Ramos (cell line): ENCODE results near the gene BUD23.
"Not testable (repeated sequence)": the region's sequence is repeated elsewhere in the genome, so short reads cannot be mapped to it uniquely, and the experiment has no call there.

Source experiments
- in situ Hi-C: fragments of 300-500 bp; cut with MboI; formaldehyde crosslinking; loops from one replicate; pipeline ENCODE4 v1.14.3; 2022; ENCODE audit warnings: low sequenced_read_pairs; ENCODE audit not compliant: unreplicated experiment

BUD23 gene

DNA sequence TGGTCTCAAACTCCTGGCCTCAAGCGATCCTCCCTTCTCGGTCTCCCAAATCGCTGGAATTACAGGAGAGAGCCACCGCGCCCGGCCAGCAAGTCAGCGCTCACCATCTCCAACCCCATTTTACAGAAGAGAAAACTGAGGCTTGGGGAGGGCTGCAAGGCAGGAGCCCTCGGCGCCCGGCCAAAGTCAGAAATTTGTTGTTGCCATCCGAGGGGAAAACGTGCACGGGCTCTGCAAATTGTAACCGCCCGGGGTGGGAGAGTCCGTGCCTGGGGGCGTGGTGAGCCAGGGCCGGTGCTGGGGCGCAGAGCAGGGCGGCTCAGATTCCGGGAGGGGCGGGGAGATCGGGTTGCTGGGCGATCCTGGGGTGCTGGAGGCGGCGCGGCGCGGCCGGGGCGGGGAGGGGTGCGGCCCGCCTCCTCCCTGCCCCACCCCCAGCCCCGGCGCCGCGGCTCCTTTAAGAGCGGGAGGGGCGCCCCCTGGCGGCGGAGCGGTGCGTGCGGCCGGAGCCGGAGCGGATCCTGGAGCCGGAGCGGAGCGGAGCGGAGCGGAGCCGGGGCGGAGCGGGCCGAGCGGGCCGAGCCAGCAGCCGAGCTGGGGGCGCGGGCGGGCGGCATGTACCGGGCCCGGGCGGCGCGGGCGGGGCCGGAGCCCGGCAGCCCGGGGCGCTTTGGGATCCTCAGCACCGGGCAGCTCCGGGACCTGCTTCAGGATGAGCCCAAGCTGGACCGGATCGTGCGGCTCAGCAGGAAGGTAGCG lies 15.9 kb upstream of the BUD23 start, which contains the start of gene VPS37D:
TSS of gene VPS37D (plus strand) at position 488 of the 759 bp plus-strand sequence. CDS start at position 616, 128 bp downstream.
- in situ Hi-C loops: no loop called here

DNA sequence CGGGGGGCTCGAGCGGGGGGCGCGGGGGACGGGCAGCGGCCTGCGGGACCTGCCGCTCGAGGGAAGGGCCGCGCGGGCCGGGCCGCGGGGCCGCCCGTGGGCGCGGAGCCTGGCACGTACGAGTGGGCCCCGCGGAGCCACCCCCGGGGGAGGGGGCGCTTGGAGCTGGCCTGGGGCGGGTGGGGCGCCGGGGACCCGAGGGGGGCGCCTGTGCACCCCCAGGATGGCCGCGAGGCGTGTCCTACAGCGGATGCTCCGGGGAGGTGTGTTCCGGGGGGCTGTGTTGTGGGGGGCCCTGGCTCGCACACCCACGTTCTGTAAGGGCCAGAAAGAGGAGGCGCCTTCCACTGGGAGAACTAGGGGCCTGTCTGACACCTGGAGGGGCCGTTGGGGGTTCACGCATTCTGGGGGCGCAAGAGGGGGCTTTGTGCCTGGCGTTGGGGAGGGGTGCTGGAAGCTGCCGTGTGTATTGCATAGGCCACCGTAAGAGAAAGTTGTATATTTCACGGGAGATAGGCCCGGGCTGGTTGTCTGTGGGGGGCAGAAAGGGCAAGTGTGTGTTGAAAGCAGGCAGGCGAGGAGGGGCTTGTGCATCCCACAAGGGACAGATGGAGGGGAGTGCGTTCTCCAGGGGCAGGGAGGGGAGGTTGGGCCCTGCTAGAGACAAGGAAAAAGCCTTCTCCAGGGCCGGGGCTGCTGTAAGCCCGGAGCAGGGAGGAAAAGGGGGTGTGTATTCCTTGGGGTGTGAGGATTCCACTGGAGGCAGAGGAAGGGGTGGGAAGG lies 15.1 kb upstream of the BUD23 start:
- in situ Hi-C loops: no loop called here

DNA sequence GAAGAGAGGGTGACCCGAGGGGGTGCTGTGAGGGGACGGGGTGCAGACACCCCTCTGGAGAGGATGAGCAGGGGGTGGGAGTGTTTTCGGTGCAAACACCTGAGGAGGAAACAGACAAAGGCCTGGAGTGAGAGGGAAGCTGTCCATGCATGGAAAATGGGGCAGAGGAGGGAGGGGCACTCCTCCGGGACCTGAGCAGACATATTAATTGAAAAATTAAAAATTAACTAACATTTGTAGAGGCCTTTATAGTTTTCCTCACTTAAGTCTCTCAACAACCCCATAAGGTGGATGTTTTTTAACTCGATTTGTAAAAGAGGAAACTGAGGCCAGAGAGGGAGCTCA lies 14.5 kb upstream of the BUD23 start:
- in situ Hi-C loops: no loop called here

DNA sequence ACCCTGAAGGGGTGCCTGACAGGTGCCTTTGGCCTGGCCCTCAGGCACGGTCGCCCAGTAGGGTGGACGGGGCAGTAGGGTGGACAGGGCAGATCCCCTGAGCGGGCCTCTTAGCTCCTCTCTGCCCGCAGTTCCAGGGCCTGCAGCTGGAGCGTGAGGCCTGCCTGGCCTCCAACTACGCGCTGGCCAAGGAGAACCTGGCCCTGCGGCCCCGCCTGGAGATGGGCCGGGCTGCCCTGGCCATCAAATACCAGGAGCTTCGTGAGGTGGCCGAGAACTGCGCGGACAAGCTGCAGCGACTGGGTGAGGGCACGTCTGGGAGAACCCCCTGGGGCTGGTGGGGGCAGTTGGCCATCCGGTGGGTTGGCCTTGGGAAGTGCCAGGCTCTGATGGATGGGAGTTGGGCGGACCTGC lies 14.1 kb upstream of the BUD23 start:
- in situ Hi-C loops: no loop called here

DNA sequence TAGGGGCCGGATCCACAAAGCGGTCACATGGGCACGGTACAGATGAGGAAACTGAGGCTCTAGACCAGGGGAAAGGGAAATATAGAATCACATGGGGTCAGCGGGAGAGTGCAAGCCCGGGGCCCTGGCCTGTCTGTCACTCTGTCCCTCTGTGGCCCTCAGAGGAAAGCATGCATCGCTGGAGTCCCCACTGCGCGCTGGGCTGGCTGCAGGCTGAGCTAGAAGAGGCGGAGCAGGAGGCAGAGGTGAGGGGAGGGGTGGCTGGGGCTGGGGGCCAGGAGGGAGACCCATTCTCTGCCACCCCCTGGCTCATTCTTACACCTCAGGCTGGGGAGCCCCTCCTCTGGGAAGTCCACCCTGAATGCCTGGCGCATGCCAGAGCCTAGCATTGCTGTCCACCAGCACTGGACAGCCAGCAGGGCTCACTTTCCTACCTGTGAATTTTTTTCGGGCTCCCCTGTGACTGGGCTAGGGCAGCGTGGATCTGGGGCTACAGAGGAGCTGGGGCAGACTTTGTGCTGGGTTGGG lies 13.5 kb upstream of the BUD23 start:
- in situ Hi-C loops: loop anchor here (5.0 kb wide), 1 partner anchor 63 kb away; no protein-coding TSS in a partner anchor

- in situ Hi-C loops: loop anchor here (5.0 kb wide), 1 partner anchor 64 kb away; no protein-coding TSS in a partner anchor
These were observed 12.1 kb upstream of the BUD23 start for GRCh38 chr7:73671322-73671661.

DNA sequence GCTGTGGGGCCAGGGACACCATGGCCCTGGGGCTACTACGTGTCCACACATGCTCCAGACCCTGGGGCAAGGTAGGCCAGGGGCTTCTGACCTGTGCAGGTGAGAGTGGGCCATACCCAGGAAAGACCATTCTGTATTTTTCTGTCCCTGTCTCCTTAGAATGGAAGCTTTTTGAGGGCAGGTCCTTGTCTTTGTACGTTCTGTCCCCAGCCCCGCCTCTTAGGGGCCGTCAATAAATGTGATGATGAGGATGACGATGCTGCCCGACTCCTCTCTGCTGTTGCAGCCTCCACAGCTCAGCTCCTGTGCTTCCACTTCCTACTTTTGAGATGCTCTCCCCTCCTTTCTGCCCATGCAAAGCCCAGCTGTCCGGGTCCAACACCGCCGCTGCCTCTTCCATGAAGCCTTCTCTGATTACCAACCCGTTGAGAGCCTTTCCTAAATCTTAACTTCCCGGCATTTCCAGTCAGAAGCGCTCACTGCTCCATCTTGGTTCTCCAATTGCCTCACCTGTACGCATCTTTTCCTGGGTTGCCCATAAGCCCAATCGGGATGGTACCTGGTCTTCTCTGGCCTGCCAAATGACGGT lies 11.4 kb upstream of the BUD23 start:
- in situ Hi-C loops: loop anchor here (5.0 kb wide), 1 partner anchor 65 kb away; no protein-coding TSS in a partner anchor

DNA sequence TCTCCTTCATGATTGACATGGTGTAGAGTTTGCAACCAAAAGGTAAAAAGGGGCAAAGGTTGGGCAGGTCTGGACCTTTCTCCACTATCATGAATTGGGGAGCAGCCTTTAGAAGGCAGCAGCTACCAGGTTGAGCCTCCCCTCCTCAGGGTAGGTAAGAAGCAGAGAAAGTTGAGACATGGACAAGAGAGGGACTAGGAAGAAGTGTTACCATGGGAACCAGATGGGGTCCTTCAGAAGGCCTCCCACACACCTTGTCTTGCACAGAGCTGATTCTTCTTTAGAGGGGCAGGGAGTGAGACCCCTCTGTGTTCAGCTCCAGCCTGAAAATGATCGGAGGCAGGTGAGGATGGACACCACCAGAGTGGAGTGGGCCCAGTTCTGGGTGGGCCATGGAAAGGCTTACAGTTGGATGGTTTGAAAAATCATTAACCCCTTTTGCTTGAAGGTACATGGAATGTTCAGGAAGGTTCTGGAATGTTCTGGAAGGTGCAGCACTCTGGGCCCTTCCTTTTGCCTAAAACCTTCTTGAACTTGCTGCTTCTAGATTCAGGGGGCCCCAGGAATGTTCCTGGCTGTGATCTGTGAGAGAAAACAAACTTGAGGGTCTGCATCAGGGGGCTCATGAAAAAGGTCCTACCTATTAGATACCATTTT lies 8.8 kb upstream of the BUD23 start:
- in situ Hi-C loops: loop anchor here (5.0 kb wide), 1 partner anchor 67 kb away; no protein-coding TSS in a partner anchor

DNA sequence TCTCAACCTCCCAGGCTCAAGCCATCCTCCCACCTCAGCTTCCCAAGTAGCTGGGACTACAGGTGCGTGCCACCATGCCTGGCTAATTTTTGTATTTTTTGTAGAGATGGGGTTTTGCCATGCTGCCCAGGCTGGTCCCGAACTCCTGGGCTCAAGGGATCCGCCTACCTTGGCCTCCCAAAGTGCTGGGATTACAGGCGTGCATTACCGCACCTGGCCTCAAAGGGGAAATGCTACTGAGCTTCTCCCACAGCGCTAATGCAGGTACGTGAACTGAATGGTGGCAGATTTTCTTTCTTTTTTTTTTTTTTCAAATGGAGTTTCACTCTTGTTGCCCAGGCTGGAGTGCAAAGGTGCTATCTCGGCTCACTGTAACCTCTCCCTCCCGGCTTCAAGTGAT lies 7.3 kb upstream of the BUD23 start:
- in situ Hi-C loops: not testable (repeated sequence)

DNA sequence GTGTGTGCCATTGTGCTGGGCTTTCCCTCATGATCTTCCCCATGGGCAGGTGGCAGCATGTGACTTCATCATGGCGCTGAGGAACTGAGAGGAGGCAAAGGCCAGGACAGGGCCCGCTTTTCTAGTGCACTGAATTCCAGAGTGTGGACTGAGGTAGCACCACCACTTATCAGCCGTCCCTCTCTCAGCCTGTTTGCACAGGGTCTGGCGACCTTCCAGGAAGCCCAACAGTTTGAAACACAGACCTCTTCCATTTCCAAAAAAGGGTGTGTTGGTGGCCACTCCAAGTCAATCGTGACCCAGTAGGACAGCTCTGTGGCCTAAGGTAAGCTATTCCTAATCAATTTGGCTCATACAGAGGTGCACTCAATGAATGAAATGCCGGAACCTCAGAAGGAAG lies 4.5 kb upstream of the BUD23 start:
- in situ Hi-C loops: no loop called here

DNA sequence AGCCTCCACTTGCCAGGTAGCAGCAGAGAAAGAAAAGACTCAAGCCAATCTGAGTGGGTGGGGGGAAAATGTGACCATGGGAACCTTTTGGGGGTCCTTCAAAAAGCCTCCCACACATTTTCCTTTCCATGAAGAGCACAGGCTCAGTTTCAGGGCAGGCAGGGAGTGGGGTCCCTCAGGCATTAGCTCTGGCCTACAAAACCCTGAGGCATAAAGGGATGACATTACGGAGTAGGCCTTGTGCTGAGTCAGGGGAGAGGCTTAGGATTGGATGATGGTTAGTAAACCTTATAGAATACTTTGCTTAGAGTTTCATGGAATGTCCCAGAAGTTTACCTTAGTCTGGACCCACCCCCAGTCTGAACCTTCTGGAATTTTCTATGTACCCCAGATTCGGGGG lies 3.7 kb upstream of the BUD23 start:
- in situ Hi-C loops: no loop called here

GRCh38 chr7:73680501-73680900 lies 2.9 kb upstream of the BUD23 start:
- in situ Hi-C loops: no loop called here

GRCh38 chr7:73681031-73681430 lies 2.4 kb upstream of the BUD23 start:
- in situ Hi-C loops: no loop called here

DNA sequence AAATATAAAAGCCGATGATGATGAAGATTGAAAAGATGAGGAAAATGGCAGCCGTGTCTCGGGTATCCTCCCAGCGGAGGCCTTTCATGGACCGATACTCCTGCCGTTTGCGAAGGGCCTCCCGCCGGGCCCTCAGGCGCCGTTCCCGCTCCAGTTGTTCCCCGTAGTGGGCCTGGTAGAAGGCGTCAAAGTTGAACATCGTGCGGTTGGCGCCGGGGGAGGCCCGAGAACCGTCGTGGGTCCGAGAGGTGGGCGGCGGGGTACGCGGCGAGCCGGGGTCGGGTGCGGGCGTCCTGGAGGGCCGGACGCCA lies 697 bp upstream of the BUD23 start:
- in situ Hi-C loops: no loop called here

DNA sequence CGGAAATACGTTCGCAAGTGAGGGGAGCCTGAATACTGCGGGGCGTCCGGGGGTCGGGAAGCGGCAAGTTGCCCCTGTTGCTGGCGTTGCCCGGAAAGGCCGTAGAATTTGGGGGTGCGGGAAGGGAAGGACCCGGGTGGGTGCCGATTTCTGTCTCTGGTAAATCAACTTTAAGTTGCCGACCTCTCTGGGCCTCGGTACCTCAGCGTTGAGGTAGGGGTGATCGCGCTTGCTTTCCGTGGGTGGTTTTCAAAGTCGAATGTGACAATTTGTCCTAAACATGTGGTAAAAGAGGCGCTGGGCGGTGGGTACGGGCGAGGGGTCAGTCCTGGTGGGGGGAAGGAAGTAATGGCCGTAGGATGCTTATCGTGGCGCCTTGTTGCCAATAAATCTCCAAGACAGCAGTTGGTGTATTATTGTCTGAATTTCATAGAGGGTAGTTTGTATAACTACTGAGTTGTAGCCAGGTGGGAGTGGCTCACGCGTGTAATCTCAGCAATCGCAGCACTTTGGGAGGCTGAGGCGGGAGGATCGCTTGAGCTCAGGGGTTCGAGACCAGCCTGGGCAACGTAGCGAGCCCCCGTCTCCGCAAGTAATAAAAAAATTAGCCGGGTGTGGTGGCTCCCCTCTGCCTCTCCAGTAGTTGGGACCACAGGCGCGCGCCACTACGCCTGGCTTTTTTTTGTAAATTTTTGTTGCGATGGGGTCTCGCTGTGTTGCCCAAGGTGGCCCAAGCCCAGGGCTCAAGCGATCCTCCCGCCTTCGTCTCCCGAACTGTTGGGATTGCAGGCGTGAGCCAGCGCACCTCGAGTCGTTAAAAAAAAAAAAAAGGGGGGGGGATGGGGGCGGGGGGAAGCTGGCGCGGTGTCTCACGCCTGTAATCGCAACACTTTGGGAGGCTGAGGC lies 644 bp downstream of the BUD23 start:
- in situ Hi-C loops: no loop called here

DNA sequence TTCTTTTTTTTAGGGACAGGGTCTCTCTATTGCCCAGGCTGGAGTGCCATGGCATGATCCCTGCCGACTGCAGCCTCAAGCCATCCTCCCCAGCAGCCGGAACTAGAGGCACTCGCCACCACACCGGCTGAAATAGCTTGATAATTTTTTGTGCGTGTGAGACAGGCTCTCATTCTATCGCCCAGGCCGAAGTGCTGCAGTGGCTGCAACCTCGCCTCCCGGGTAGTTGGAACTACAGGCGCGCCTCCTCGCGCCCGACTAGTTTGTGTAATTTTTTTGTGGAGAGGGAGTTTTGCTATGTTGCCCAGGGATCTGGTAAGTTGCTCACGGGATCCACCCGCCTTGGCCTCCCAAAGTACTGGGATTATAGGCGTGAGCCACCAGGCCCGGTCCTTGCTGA lies 1.9 kb downstream of the BUD23 start:
- in situ Hi-C loops: no loop called here

GRCh38 chr7:73688288-73688687 lies 4.9 kb downstream of the BUD23 start:
- in situ Hi-C loops: no loop called here

- in situ Hi-C loops: no loop called here
These were observed 7.2 kb downstream of the BUD23 start for GRCh38 chr7:73690646-73691045.

- in situ Hi-C loops: no loop called here
These were observed 13.0 kb downstream of the BUD23 start for GRCh38 chr7:73696372-73696771.

DNA sequence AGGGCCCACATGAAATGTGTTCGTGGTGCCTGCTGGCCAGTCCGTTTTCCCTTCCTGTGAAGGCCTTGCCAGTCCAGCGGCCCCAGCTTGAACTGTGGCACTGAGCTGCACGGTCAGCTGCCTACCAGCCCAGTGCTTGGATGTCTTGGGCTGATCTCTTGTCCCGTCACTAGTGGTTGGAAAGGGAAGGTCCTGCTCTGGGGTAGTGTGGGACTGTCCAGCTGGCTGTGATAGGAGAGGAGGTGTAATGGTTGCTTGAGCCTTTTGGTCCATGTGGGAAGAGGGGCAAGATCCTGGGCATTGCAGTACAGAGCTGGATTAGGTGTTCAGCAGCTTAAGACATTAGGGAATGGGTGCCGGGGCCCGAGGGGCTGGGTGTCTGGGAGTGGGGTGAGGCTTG lies 15.0 kb downstream of the BUD23 start:
- in situ Hi-C loops: no loop called here
